ENCODE results near the gene PCLO.
"Not testable (repeated sequence)": the region's sequence is repeated elsewhere in the genome, so short reads cannot be mapped to it uniquely, and the experiment has no call there.

PCLO gene

DNA sequence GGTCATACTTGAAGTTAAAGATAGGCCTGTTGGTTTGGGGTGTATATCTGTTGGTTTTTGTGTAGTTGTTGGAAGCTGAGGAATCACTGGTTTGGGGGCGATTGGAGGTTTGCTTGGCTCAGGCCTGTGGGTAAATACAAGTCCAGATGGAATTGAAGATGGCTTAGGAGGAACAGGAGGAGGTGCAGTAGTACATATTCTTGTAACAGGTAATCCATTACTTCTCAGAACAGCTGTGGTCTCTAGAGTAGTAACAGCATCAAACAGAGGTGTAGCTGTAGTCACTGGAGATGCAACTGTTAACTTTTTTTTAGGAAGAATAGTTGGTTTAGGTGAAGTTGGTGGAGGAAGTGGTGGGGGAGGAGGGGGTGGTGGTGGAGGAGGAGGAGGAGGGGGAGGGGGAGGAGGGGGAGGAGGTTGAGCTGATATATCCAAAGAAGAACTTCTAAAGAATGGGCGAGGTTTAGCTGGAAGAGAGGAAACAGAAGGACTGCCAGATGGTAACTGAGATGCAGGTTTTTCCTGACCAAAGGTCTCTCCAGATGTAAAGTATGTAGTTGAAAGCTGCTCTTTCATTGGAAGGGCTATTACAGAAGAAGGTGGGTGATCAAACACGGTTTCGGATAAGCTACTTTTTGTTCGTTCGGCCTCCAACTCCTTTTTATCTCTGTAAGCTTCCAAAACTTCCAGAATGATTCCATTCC, 209.2 kb downstream of the PCLO start:
- no peak for DNase-seq

DNA sequence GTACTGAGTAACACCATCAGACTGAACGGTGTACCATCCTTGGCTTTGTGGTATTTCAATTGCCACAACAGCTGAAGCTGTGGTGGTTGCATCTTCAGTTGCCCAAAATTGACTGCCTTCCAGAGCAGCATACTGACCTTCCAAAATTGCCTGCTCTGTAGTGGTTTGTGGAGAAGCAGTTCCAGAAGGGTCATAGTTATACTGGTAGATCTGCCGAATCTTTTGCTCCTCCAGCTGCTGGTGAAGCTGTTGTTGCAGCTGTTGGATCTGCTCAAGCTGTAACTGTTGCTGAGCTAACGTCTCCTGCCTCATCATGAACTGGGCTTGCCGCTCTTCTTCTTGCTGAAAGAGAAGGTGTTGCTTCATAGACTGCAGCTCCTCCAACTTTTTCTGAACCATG, 212.2 kb downstream of the PCLO start:
- no peak for DNase-seq

DNA sequence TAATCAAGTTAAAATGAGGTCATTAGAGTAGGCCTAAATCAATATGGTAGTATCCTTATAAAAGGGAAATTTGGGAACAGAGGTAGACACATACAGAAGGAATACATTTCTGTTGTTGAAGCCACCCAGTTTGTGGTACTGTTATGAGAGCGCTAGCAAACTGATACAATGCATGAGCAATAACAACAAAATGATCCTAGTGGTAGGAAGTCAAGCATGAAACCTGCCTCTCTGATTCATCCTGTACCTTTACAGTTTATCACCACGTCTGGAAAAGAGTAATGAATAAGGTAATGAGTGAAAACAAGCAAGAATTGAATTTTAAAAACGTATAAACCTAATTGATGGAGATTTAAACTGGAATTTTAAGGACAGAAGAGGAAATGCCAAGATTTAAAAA, 217.2 kb downstream of the PCLO start:
- DNase-seq: no peak

DNA sequence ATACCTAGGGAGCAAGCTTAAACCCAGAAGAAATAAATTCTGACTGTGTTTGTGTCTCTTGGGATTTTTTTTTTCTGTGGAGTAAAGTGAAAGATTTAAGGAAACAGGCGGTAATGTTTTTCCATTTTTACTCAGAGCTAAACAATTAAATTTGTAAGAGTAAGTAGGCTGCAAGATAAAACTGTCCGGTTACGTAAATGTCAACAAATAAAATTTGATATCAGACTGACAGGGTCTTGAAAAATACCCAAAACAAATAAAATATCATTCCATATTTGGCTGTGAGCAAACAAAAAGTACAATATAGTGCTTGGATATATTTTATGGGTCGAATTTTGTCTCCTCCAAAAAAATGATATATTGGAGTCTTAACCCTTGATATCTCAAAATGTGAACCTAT, 217.6 kb downstream of the PCLO start:
- DNase-seq: no peak

DNA sequence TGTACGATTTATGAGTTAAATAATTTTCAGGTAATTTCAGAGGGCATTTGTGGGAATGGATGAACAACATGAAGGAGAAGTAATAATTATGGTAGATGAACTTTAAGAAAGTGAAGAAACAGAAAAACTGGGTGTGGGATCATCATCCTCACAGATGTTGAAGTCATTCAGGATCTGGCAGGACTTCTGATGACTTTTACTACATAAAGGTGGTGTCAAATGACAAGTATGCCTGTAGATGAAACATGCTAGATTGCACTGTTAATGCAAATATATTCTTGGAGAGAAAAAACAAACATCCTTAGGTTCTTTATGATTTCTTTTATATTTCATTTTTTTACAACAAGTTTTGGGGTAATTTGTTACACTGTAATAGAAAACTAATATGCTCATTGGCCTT, 230.2 kb downstream of the PCLO start:
- no peak for DNase-seq

DNA sequence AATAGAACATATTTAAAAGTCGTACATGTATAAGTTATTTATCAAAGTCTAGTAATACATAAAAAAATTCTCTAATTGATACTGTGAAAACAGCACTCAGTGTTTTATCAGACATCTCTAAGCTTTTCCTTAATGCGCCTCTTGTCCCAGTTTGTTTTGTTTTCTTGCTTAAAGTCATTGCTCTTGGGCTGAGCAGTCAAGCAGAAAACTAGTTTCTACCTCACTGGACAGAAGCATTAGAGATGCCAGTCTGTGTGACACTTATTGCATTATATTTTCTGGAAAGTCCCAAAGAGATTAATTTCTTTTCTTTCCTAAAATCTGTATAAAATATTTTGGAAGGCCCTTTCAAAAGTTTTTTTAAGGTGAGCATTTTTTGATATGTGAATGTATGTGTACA, 236.2 kb downstream of the PCLO start:
- no peak for DNase-seq

DNA sequence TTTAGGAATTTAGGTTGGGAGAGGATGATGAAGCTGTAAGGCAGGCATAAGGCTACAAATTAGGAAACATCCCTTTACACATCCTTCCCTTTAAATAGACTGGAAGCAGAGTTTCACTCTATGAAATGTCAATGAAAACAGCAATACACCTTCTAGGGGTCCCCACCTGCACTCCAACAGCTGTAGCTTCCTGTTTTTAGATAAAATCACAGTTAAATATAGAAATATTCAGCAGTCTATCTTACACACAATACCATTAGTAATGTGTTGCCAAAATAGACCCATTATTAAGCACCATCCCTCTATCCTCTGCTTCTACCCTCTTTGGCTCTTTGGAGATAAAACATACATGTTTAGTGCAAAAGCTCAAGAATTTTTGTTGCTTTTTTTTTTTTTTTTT, 237.4 kb downstream of the PCLO start:
- no peak for DNase-seq

DNA sequence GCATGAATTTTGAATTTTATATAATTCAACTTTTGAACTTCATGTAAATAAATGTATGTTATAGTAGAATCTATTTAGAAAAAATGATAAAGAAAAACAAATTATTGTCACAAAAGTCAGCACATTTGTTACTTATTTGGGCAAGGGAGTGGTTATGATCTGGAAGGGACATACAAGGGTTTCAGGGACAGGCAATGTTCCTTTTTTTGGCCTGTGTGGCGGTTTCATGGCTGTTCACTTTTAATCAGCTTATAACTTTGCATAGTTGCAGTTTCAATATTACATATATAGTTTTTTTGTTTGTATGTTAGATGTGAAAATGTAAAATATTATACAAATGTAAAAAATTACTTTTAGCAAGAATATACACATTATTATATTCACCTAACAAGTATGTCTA, 256.2 kb downstream of the PCLO start:
- DNase-seq: no peak

DNA sequence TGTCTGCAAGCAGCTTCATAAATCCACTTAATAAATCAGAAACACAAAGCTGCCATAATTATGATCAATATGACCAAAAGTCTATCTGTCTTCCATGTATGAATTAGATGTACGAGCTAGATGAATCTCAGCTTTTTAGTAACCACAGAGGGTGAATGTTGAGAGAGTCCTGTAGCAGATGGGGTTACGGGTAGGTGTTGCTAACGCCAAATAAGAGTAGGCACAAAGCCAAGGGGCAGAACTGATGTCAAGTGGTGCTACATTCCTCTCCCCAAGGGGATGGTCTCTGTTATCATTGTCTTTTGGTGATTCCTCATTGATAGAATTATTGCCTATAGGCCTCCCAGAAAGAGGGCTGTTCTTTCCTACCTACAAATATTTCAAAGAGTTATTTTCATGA, 257.8 kb downstream of the PCLO start:
- no peak for DNase-seq

DNA sequence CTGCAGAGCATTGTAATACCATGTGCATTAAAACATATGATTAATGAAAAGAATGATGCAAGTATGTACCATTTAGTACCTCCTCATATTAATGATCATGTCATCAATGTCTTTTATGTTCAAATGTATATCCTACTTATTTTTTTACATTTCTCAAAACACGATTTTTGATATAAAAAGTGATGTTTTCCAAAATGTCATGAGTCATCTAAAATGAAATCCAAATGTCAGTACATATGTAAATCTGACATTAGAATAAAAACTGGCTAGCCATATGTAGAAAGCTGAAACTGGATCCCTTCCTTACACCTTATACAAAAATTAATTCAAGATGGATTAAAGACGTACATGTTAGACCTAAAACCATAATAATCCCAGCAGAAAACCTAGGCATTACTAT, 261.6 kb downstream of the PCLO start:
- not testable (repeated sequence) for DNase-seq

DNA sequence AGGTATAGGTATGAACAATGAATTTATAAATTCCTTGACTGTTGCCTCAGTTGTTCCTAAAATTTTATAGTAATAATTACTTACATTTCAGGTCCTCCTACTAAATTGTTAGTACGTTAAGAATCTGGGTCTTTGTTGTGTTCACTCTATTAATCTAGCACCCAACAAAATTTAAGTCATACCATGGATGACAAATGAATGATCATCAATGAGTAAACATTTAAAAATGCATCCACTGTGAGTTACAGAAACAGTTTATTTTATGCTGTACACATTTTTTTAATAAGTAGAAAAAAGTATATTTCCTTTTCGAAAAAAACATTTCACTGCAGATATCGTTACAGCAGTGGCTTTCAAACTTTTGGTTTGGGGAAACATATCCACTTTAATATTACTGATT, 265.2 kb downstream of the PCLO start:
- no peak for DNase-seq

DNA sequence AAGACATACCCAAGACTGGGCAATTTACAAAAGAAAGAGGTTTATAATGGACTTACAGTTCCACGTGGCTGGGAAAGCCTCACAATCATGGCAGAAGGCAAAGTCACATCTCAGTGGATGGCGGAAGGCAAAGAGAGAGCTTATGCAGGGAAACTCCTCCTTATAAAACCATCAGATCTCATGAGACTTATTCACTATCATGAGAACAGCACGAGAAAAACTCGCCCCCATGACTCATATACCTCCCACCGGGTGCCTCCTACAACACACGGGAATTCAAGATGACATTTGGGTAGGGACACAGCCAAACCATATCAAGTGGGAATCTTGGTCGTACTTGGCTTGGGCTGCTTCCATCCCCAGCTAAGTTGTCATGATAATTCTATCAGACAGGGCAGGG, 268.3 kb downstream of the PCLO start:
- not testable (repeated sequence) for DNase-seq

DNA sequence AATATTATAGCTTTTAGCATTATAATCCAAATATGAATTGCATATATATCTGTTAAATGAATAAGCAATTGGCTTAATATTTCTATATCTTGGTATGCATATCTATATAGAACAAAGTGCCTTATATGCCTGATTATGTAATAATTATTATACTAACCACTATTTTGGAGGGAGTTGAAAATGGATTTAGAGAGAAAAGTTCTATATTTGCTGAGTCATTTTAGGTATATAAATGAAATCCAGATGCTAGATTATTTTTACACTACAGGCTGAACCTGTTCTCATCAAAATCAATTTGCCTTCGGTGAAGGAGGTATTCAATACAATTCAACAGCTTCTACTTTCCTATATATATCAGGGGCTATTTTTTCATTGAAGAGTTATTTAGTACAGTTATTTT, 276.4 kb downstream of the PCLO start:
- no peak for DNase-seq

DNA sequence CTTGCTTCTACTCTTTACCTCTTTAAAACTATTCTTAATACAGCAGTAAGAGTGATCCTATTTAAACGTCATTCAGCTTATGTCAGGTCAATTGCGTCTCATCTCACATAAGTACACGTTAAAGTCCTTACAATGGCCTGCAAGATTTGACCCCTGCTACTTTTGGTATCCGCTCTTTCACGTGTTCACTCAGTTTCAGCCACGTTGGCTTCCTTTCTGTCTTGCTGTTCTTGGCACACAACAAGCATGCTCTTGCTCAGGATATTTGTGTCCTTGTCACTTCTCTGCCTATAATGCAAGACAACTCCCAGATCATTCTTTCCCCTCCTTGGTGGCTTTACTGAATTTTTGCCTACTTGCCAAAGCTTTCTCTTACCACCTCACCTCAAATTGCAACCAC, 296.8 kb downstream of the PCLO start:
- DNase-seq: no peak

DNA sequence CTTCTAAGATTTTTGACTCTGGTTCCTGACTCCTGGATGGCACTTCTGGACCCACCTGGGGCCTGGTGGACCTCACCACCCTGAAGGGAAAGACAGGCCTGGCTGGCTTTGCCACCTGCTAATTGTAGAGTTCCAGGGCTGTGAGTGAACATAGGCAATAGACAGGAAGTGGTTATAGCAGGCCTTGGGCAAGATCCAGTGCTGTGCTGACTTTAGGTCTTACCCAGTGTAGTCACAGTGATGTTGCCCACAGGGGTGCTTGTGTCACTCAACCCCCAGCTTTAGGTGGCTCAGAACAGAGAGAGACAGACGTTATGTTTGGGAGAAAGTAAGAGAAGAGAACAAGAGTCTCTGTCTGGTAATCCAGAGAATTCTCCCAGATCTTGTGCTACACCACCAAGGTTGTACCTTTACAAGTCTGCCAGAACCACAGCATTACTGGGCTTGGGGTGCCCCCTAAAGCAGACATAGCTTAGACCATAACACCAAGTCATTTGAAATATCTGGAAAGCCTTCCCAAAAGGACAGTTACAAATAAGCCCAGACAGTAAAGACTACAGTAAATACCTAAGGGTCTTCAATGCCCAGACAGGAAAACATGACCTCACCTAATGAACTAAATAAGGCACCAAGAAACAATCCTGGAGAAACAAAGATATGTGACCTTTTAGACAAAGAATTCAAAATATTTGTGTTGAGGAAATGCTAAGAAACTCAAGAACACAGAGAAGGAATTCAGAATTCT, 303.4 kb downstream of the PCLO start:
- no peak for DNase-seq

DNA sequence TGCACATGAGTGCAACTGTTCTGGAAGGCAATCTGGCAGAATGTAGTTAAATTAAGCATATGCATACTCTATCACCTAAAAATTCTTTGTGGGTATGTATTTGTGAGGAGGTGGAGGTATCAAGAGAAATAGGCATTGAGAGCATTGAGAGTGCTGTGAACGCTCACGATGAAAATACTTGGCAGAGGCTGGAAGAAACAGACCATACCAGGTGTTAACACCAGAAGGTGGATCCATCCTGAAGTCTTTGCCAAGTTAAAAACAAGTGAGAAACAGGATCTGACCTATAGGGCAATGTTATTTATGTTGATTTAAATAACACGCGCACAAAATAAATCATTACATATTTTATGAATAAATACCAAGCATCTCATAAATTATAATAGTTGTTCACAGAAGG, 311.6 kb downstream of the PCLO start:
- DNase-seq: no peak

DNA sequence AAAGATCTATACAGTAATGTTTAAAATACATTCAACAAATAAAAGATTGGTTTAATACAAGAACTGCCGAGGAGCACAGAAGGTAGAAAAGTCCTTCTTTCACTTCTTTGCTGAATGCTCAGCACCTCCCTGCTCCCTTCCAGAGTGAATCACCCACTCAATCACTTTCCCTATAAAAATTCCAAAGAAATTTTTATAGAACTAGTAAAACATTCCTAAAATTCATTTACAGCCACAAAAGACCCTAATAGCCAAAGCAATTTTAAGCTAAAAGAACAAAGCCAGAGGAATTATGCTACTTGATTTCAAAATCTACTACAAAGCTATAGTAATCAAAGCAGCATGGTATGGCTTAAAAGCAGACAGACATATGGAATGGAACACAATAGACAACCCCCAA, 320.9 kb downstream of the PCLO start:
- no peak for DNase-seq

DNA sequence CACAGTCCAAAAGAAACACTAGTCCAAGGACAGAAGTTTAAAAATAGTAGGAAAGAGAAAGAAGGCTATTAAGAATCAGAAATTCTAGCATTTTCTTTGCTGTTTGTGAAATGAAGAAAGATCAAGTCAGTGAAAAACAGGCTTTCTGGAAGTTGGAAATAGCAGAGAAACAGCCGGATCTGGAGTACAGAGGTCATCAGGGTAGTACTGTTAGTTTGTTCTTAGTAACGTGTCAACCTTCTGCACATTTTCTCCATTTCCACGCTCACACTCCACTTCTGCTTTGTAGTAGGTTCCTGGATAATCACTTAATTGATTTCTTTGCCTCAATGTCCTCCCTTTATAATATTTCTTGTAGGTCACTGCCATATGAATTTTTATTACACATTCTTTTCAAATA, 322.6 kb downstream of the PCLO start:
- no peak for DNase-seq

DNA sequence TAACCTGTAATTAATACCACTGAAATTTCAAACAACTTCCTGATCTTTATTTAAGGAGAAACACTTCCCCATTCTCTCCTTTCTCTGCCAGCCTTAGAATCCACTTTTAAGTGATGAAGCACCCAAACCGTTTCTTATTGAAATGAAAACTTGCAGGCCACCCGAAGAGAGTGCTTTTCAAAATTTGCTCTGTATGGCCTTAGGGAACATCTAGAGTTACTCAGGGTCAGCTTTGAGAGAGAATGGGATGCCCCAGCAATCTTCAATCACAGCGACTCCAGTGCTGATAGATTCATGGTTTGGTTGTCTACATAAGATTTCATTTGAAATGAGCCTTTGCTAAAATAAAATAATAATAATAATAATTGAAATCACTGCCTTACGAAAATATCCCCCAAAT, 323.1 kb downstream of the PCLO start:
- DNase-seq: no peak

DNA sequence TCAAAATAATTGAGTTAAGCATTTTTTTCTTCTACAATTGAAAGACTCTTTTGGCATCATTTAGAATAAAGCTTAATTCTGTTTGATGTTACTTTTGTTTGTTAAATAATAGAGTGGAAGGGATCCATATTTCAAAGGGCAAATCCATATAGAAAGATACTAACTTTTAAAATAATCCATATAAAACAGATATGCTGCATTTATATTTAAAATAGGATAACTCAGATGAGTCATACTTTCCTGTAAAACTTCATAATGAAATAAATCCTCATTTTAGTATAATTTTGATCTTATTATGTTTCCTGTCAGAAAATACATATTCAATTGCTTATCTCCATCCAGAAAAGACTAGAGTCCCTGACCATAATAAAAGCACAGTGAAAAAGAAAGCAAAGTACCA, 323.6 kb downstream of the PCLO start:
- DNase-seq: no peak

DNA sequence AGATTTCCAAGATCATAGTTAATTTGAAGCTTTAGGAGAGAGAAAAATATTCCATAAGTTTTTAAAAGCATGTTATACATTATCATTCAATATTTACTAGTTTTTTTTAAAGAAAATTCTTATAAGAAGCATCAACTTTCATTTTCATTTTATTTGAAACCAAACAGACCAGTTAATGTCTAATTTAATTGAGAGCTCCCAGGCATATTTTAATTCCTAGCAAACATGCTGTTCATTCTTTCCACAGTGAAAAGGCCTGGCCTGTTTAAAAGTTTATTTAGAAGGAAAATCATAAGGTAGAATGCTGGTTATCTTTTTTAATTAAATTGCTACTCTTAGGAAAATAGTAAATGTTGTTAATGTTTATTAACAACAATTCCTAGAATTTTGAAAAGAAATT, 324.4 kb downstream of the PCLO start:
- no peak for DNase-seq

DNA sequence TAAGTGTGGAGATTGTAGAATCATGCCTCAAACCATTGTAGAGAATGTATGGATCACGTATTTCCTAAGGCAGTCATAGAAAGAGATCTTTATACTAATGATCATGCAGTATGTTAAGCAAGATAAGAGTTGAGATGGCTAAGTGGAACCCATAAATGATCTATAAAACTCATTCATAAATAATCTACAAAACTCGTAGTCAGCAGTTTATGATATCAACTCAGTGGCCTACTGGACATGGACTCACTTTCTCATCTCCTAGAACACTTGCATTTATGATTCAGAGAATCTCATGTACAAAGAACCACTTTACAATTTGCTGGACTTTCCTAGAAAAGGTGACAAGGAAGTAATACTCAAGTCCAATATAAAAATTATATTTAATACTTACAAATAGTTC, 339.6 kb downstream of the PCLO start:
- no peak for DNase-seq

DNA sequence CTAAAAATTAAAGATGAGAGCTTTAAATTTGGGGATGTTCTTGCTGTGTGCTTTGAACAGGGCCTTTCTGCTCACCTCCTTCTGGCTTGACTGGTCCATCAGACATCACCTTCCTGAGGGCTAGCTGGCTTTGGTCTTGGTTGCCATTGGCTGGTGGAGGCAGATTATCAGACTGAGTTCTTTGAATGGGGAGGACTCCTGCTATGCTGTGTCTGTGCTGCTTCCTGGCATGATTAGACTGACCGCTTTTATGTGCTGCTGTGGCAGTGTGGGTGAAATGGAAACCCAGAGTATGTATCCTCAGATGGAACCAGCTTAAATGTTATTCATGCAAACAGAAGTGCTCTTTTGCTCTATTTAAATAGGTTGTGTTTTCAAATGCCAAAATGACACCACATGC, 341.6 kb downstream of the PCLO start:
- DNase-seq: no peak

DNA sequence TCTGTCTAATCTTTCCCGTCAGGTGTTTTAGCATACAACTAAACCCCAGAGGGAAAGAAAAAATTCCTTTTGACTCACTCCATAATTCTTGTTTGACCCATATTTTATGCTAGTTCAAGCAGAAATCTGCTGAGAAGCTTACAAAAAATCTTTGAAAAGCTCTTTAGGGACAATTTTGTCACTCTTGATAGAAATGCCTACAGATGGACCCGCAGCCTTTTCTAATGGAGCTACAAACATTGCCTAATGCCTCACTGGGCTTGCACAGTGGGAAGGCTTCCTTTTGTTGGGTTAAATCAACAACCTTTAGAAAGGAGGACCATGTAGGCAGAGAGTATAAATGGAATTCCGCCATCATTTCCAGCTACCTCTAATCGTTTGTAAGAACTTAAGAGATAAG, 344.5 kb downstream of the PCLO start:
- DNase-seq: no peak

DNA sequence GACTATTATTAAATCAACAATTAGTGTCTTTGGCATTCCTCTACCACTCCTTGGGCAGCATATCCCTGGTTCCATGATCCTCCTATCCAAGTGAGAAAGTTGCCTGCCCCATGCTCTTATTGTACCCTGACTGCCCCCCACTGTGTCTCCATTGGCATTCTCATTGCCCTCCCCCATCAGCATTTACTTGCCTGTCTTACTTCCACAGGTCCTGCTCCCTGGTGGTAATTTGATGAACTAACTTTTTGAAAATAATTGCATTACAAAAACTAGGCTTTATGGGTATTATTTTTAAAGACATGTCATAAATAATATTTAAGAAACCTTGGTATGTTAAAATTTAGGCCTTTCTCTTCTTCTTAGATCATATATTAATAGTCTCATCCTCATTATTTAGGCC, 346.4 kb downstream of the PCLO start:
- no peak for DNase-seq
